DND-41 (cell line): ENCODE data around the gene LRRC46.

Experiments used
- ATAC-seq: fragments of 200-7000 bp; cut with Tn5 transposase; 3 replicates; pipeline ENCODE4 v1.9.1; 2021; ENCODE audit warnings: low read depth; ENCODE audit not compliant: insufficient read depth
- DNase-seq: peaks from one replicate; pipeline ENCODE4 v3.0.0-alpha.2; 2020
- H2AFZ ChIP-seq: 2 replicates; pipeline ENCODE4 v1.6.0; 2012; ENCODE audit warnings: low read depth, low read length
- H3K27ac ChIP-seq: 2 replicates; pipeline ENCODE4 v1.5.1; 2012; ENCODE audit warnings: low read length, inconsistent platforms
- H3K27me3 ChIP-seq: fragments of 200-600 bp; sonication (generic); 2 replicates; pipeline ENCODE4 v1.6.0; 2012; ENCODE audit warnings: low read length, mild to moderate bottlenecking, inconsistent platforms; ENCODE audit not compliant: insufficient read depth, poor library complexity
- H3K36me3 ChIP-seq: 2 replicates; pipeline ENCODE4 v1.5.1; 2012; ENCODE audit warnings: low read length, inconsistent platforms; ENCODE audit not compliant: insufficient read depth
- H3K4me1 ChIP-seq: 2 replicates; pipeline ENCODE4 v1.5.1; 2012; ENCODE audit warnings: mild to moderate bottlenecking, low read length; ENCODE audit not compliant: insufficient read depth
- H3K4me2 ChIP-seq: 2 replicates; pipeline ENCODE4 v1.6.0; 2012; ENCODE audit warnings: mild to moderate bottlenecking, moderate library complexity, low read length, inconsistent platforms; ENCODE audit not compliant: insufficient read depth
- H3K4me3 ChIP-seq, 2 experiments: fragments of 200-600 bp in 1 of 2; shearing (Covaris generic) in 1 of 2; 2 replicates each; pipeline ENCODE4 v1.5.1; 2012 to 2016; ENCODE audit warnings: inconsistent platforms in 2 of 2, low read length in 2 of 2, mild to moderate bottlenecking in 2 of 2, low read depth in 1 of 2, moderate library complexity in 1 of 2
- H3K79me2 ChIP-seq: 2 replicates; pipeline ENCODE4 v1.6.0; 2012; ENCODE audit warnings: low read length, inconsistent platforms; ENCODE audit not compliant: insufficient read depth
- H3K9ac ChIP-seq: 2 replicates; pipeline ENCODE4 v1.6.0; 2012; ENCODE audit warnings: low read depth, mild to moderate bottlenecking, inconsistent platforms, low read length, moderate library complexity
- H3K9me3 ChIP-seq: 2 replicates; pipeline ENCODE4 v1.5.1; 2012; ENCODE audit warnings: low read length, moderate library complexity, mild to moderate bottlenecking, inconsistent platforms; ENCODE audit not compliant: insufficient read depth, severe bottlenecking
- H4K20me1 ChIP-seq: 2 replicates; pipeline ENCODE4 v1.6.0; 2012; ENCODE audit warnings: low read length; ENCODE audit not compliant: insufficient read depth
- EZH2 ChIP-seq: IDR thresholded peaks from 3 replicates; pipeline ENCODE4 v1.6.1; 2012; ENCODE audit warnings: borderline replicate concordance, low read depth, mild to moderate bottlenecking, moderate library complexity, low read length, inconsistent platforms; ENCODE audit not compliant: severe bottlenecking
- TF ChIP-seq, protein P1 (sequence below): IDR thresholded peaks from 2 replicates; pipeline ENCODE4 v1.5.1; 2012; ENCODE audit warnings: borderline replicate concordance, low read length, moderate library complexity, mild to moderate bottlenecking; ENCODE audit not compliant: poor library complexity, severe bottlenecking; ENCODE audit errors: extremely low read depth

The LRRC46 gene

GRCh38 chr17:47818002-47818695, 13.3 kb upstream of the LRRC46 start:
- no peak for ATAC-seq
- TF ChIP-seq, protein P1, sequence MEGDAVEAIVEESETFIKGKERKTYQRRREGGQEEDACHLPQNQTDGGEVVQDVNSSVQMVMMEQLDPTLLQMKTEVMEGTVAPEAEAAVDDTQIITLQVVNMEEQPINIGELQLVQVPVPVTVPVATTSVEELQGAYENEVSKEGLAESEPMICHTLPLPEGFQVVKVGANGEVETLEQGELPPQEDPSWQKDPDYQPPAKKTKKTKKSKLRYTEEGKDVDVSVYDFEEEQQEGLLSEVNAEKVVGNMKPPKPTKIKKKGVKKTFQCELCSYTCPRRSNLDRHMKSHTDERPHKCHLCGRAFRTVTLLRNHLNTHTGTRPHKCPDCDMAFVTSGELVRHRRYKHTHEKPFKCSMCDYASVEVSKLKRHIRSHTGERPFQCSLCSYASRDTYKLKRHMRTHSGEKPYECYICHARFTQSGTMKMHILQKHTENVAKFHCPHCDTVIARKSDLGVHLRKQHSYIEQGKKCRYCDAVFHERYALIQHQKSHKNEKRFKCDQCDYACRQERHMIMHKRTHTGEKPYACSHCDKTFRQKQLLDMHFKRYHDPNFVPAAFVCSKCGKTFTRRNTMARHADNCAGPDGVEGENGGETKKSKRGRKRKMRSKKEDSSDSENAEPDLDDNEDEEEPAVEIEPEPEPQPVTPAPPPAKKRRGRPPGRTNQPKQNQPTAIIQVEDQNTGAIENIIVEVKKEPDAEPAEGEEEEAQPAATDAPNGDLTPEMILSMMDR: no peak
- TF ChIP-seq EZH2: no peak
- Histone ChIP-seq H3K9ac (no peak overlapping the region), H3K27me3 (no peaks in the 10 kb centered on the region), H2AFZ (no peak overlapping the region), H3K9me3 (no peaks in the 10 kb centered on the region), H4K20me1 (no peaks in the 10 kb centered on the region; the same call in 1 of the 2 replicates), H3K79me2 (peaks cover 19% of the 10 kb centered on the region), H3K4me2 (no peak overlapping the region), H3K4me1 (peaks cover 24% of the 10 kb centered on the region), H3K4me3 (no peak overlapping the region), H3K36me3 (peaks cover 58% of the 10 kb centered on the region), H3K27ac (no peak overlapping the region)
- no peak for DNase-seq

DNA sequence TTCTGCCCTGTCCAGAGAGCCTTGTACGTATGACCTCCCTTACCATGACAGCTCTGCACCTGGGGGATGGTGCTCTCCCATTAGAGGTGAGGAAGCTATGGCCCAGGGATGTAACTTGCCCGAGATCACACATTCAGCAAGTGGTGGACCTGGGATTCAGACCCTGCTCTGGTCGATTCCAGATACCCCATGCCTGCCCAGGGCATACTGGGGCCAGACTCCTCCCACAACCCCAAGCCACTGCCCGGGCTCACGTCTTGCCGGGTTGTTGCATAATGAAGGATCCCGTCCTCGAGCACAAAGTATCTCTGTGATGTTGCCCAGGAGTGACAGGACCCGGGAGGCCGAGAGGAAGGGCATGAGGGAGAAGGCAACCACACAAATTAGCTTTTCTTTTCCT, 12.0 kb upstream of the LRRC46 start:
- Histone ChIP-seq H3K36me3 (peaks cover 60% of the 10 kb centered on the region), H3K4me3 (no peak overlapping the region), H3K9ac (no peak overlapping the region), H2AFZ (no peak overlapping the region), H3K27ac (no peak overlapping the region), H4K20me1 (no peaks in the 10 kb centered on the region; the same call in 1 of the 2 replicates), H3K4me2 (no peak overlapping the region), H3K4me1 (peaks cover 24% of the 10 kb centered on the region), H3K9me3 (no peaks in the 10 kb centered on the region), H3K27me3 (no peaks in the 10 kb centered on the region), H3K79me2 (peaks cover 19% of the 10 kb centered on the region)
- DNase-seq: no peak
- TF ChIP-seq, protein P1: no peak
- TF ChIP-seq EZH2: no peak
- ATAC-seq: no peak

DNA sequence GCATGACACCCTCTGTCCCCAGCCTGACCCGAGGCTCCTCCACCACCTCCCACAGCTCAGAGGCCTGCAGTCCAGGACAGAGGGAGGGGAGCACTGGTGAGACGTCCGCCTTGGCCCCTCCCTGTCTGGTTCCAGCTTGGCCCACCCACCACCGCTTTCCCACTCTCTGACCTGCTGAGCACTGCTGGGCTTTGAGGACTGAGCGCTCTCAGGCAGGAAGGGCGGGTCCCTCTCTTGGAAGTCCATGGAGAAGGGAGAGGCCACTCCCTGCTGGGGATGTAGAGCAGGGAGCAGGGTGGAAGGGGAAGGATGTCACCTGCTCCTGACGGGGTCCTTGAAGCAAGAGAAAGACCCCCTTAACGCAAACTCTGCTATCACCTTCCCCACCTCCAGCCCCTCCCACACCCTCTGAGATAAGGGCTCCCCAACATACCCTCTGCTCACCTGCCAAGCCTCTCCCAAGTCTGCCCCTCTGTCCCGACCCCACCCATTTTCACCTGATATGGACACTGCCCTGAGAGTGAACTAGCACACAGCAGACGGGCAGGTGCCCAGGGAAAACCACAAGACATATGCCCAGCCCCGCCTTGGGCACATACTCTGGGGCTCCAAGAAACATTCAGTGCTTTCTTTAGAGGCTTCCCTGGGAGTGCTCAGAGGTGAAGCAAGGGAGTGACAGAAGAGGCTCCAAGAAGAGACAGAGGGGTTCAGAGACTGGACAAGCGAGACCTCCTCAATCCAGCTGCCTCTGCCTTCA, 11.3 kb upstream of the LRRC46 start:
- H3K4me1 ChIP-seq: peaks cover 24% of the 10 kb centered on the region
- no peaks in the 10 kb centered on the region for H3K27me3 ChIP-seq
- H3K4me3 ChIP-seq: peak overlapping the region; percentile 85 to 88; a peak in 3 of 4 replicates
- peaks cover 57% of the 10 kb centered on the region for H3K36me3 ChIP-seq
- no peak overlapping the region for H2AFZ ChIP-seq
- DNase-seq (no peak), ATAC-seq (no peak)
- no peaks in the 10 kb centered on the region; the same call in 1 of the 2 replicates for H4K20me1 ChIP-seq
- peak overlapping the region; percentile 79 for H3K9ac ChIP-seq
- H3K79me2 ChIP-seq: peaks cover 19% of the 10 kb centered on the region
- no peaks in the 10 kb centered on the region for H3K9me3 ChIP-seq
- H3K27ac ChIP-seq: peak overlapping the region; percentile 78
- peak overlapping the region; percentile 99 for H3K4me2 ChIP-seq
- no peak for TF ChIP-seq EZH2
- TF ChIP-seq, protein P1: no peak
